Measurements from ENCODE around the gene CNTNAP2.

DNA sequence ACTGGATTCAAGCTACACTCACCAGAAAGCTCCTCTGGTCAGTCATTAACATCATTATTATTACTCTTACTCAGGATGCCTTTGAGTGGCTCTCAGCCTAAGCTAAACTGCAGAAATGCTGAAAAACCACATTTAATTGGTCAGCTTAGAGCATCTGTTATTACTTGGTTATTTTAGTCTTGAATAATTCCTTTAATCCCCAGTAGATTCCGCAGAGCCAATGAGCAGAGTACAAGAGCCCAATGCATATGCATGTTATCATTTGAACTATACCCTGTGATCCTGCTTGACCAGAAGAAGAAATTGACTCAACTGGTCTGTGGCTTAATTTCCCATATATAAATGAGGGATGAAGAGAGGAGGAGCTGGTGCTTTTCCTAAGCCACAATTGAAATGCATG is 2056.3 kb downstream of the CNTNAP2 start:
- TF ChIP-seq ZNF274 (IDR thresholded peaks at IDR 0.05; ENCODE audit: low read depth, low read length) (no peak), SUZ12 (IDR thresholded peaks at IDR 0.05; ENCODE audit: extremely low read depth, insufficient read depth, insufficient read length) (no peak)
